H1 (cell line): Measurements from ENCODE around the gene RPS26. TPM values are rescaled to one million over a fixed set of nuclear protein-coding genes. Genes with fewer than 3 reads are reported as not detected.

Source experiments
- FOSL1 ChIP-seq: IDR thresholded peaks from 2 replicates; pipeline ENCODE4 v1.6.1; 2011; ENCODE audit warnings: mild to moderate bottlenecking, low read depth, low read length, moderate library complexity; ENCODE audit not compliant: insufficient read depth
- GABPA ChIP-seq: IDR thresholded peaks from 2 replicates; pipeline ENCODE4 v1.6.1; 2011; ENCODE audit warnings: mild to moderate bottlenecking, low read length, moderate library complexity, borderline replicate concordance; ENCODE audit not compliant: insufficient read depth
- SP1 ChIP-seq: IDR thresholded peaks from 2 replicates; pipeline ENCODE4 v1.6.1; 2011; ENCODE audit warnings: low read depth, low read length
- polyA plus RNA-seq, 7 experiments: library from polyadenylated mRNA; depleted of rRNA in 3 of 7; stranded (reverse) in 5 of 7; unstranded in 2 of 7; fragments of >200 nt in 5 of 7; fragments of 200-250 nt in 2 of 7; gene quantifications; 1 replicate in 5 of 7; 2 replicates in 1 of 7; 4 replicates in 1 of 7; pipeline versions ENCODE4 v1.2.1 to v1.2.3, GENCODE V29; 2011 to 2013; ENCODE audit warnings: missing spikeins in 2 of 7, mixed read lengths in 2 of 7
- total RNA-seq: library from RNA; stranded (reverse); fragmentation: NEBNext Ultra II Directional; extraction: Animal tissue kit (Norgen Biotek cat#: 25700); gene quantifications from 2 replicates; pipeline ENCODE4 v1.2.1, GENCODE V29; 2021
- TF ChIP-seq, protein P1 (sequence below): fragments of 300-600 bp; sonication (generic); IDR thresholded peaks from 2 replicates; pipeline ENCODE4 v1.7.1; 2012; ENCODE audit warnings: low read length, moderate library complexity, mild to moderate bottlenecking, inconsistent platforms; ENCODE audit not compliant: insufficient replicate concordance
- TF ChIP-seq, protein P2 (sequence below): IDR thresholded peaks from 2 replicates; pipeline ENCODE4 v1.6.1; 2012; ENCODE audit warnings: inconsistent platforms

RPS26 gene
- total and polyA plus RNA-seq, 2 of the 8 experiments (the other 6 are each of a cell fraction or from before 2014, with no cell fraction given) = 53.4 to 1,922 TPM

DNA sequence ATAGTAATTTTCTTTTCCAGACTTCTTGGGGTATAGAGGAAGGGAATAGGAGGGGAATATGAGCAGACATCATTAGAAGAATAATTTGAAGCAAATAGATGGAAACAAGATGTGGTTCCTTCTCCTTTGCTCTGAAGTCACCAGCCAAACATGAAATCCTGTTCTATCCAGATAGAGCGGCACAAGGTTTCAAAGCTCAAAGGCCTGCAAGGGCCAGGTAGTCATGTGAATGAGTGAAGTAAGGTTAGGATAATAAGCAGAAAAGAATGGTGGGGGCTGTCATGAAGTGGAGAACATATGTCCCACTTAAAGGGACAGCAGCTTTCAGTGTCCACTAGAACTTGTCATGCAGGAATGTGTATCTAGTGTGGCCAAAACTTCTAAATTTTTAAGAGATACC lies 23.4 kb upstream of the RPS26 start (continued):
- TF ChIP-seq, protein P1, sequence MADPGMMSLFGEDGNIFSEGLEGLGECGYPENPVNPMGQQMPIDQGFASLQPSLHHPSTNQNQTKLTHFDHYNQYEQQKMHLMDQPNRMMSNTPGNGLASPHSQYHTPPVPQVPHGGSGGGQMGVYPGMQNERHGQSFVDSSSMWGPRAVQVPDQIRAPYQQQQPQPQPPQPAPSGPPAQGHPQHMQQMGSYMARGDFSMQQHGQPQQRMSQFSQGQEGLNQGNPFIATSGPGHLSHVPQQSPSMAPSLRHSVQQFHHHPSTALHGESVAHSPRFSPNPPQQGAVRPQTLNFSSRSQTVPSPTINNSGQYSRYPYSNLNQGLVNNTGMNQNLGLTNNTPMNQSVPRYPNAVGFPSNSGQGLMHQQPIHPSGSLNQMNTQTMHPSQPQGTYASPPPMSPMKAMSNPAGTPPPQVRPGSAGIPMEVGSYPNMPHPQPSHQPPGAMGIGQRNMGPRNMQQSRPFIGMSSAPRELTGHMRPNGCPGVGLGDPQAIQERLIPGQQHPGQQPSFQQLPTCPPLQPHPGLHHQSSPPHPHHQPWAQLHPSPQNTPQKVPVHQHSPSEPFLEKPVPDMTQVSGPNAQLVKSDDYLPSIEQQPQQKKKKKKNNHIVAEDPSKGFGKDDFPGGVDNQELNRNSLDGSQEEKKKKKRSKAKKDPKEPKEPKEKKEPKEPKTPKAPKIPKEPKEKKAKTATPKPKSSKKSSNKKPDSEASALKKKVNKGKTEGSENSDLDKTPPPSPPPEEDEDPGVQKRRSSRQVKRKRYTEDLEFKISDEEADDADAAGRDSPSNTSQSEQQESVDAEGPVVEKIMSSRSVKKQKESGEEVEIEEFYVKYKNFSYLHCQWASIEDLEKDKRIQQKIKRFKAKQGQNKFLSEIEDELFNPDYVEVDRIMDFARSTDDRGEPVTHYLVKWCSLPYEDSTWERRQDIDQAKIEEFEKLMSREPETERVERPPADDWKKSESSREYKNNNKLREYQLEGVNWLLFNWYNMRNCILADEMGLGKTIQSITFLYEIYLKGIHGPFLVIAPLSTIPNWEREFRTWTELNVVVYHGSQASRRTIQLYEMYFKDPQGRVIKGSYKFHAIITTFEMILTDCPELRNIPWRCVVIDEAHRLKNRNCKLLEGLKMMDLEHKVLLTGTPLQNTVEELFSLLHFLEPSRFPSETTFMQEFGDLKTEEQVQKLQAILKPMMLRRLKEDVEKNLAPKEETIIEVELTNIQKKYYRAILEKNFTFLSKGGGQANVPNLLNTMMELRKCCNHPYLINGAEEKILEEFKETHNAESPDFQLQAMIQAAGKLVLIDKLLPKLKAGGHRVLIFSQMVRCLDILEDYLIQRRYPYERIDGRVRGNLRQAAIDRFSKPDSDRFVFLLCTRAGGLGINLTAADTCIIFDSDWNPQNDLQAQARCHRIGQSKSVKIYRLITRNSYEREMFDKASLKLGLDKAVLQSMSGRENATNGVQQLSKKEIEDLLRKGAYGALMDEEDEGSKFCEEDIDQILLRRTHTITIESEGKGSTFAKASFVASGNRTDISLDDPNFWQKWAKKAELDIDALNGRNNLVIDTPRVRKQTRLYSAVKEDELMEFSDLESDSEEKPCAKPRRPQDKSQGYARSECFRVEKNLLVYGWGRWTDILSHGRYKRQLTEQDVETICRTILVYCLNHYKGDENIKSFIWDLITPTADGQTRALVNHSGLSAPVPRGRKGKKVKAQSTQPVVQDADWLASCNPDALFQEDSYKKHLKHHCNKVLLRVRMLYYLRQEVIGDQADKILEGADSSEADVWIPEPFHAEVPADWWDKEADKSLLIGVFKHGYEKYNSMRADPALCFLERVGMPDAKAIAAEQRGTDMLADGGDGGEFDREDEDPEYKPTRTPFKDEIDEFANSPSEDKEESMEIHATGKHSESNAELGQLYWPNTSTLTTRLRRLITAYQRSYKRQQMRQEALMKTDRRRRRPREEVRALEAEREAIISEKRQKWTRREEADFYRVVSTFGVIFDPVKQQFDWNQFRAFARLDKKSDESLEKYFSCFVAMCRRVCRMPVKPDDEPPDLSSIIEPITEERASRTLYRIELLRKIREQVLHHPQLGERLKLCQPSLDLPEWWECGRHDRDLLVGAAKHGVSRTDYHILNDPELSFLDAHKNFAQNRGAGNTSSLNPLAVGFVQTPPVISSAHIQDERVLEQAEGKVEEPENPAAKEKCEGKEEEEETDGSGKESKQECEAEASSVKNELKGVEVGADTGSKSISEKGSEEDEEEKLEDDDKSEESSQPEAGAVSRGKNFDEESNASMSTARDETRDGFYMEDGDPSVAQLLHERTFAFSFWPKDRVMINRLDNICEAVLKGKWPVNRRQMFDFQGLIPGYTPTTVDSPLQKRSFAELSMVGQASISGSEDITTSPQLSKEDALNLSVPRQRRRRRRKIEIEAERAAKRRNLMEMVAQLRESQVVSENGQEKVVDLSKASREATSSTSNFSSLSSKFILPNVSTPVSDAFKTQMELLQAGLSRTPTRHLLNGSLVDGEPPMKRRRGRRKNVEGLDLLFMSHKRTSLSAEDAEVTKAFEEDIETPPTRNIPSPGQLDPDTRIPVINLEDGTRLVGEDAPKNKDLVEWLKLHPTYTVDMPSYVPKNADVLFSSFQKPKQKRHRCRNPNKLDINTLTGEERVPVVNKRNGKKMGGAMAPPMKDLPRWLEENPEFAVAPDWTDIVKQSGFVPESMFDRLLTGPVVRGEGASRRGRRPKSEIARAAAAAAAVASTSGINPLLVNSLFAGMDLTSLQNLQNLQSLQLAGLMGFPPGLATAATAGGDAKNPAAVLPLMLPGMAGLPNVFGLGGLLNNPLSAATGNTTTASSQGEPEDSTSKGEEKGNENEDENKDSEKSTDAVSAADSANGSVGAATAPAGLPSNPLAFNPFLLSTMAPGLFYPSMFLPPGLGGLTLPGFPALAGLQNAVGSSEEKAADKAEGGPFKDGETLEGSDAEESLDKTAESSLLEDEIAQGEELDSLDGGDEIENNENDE = no peak
- no peak for TF ChIP-seq FOSL1
- no peak for TF ChIP-seq SP1
- no peak for TF ChIP-seq GABPA
- TF ChIP-seq, protein P2, sequence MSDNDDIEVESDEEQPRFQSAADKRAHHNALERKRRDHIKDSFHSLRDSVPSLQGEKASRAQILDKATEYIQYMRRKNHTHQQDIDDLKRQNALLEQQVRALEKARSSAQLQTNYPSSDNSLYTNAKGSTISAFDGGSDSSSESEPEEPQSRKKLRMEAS = no peak
- TF ChIP-seq, all 59 proteins: peak for 0
